ENCODE data around the gene RALGAPA2. TPM values are rescaled to one million over a fixed set of nuclear protein-coding genes. Genes with fewer than 3 reads are reported as not detected.

The RALGAPA2 gene
- total RNA-seq, 3 donors from 2014 or later (not counting 1 experiment from before 2014, with no cell fraction given): 26.6 to 33.9 (median 33.1) TPM

GRCh38 chr20:20666359-20666758 lies 46.1 kb downstream of the RALGAPA2 start:
- ATAC-seq: no peak
- no peak for TF ChIP-seq CTCF (IDR thresholded peaks at IDR 0.05)
- Histone ChIP-seq H3K4me3 (ENCODE audit: low read length) (no peak overlapping the region), H3K9me3 (ENCODE audit: control insufficient read depth, insufficient read depth, low read length) (no peaks in the 10 kb centered on the region), H3K27me3 (ENCODE audit: control insufficient read depth, insufficient read depth, low read length) (no peaks in the 10 kb centered on the region), H3K4me1 (ENCODE audit: control insufficient read depth, insufficient read depth, low read length) (peaks cover 6% of the 10 kb centered on the region), H3K27ac (ENCODE audit: low read length) (no peak overlapping the region), H3K36me3 (ENCODE audit: control insufficient read depth, insufficient read depth, low read length) (no peaks in the 10 kb centered on the region)
- no peak for DNase-seq
- no peak overlapping the region for H3K27ac Mint-ChIP-seq
- no peaks in the 10 kb centered on the region for H3K9me3 Mint-ChIP-seq
- intact Hi-C loops (cut with micrococcal nuclease): no loop called here
- H3K27me3 Mint-ChIP-seq (ENCODE audit: low read depth in 2 of 2): no peaks in the 10 kb centered on the region
- WGBS (ENCODE audit: insufficient coverage): 42% methylated on average over 5 of the region's 5 CpGs
- peaks cover 32 to 38% of the 10 kb centered on the region in 2 donors for H3K4me1 Mint-ChIP-seq
- no peak overlapping the region for H3K4me3 Mint-ChIP-seq
- H3K36me3 Mint-ChIP-seq: no peaks in the 10 kb centered on the region

- no peaks in the 10 kb centered on the region for H3K9me3 ChIP-seq (ENCODE audit: control insufficient read depth, insufficient read depth, low read length)
- H3K9me3 Mint-ChIP-seq: no peaks in the 10 kb centered on the region
- DNase-seq: no peak
- H3K4me1 ChIP-seq (ENCODE audit: control insufficient read depth, insufficient read depth, low read length): peaks cover 6% of the 10 kb centered on the region
- ATAC-seq: no peak
- no peak overlapping the region for H3K27ac Mint-ChIP-seq
- no peaks in the 10 kb centered on the region for H3K36me3 ChIP-seq (ENCODE audit: control insufficient read depth, insufficient read depth, low read length)
- H3K27me3 ChIP-seq (ENCODE audit: control insufficient read depth, insufficient read depth, low read length): no peaks in the 10 kb centered on the region
- H3K4me3 ChIP-seq (ENCODE audit: low read length): no peak overlapping the region
- H3K4me3 Mint-ChIP-seq: no peak overlapping the region
- intact Hi-C loops (cut with micrococcal nuclease): no loop called here
- no peaks in the 10 kb centered on the region for H3K36me3 Mint-ChIP-seq
- no peaks in the 10 kb centered on the region for H3K27me3 Mint-ChIP-seq (ENCODE audit: low read depth in 2 of 2)
- no peak for TF ChIP-seq CTCF (IDR thresholded peaks at IDR 0.05)
- H3K4me1 Mint-ChIP-seq: peaks cover 29 to 38% of the 10 kb centered on the region in 2 donors
- no peak overlapping the region for H3K27ac ChIP-seq (ENCODE audit: low read length)
- 66% methylated on average over 3 of the region's 3 CpGs for WGBS (ENCODE audit: insufficient coverage)
Observed at GRCh38 chr20:20665606-20666332, 46.7 kb downstream of the RALGAPA2 start.

GRCh38 chr20:20664795-20665589 lies 47.5 kb downstream of the RALGAPA2 start:
- 46% methylated on average over 2 of the region's 2 CpGs for WGBS (ENCODE audit: insufficient coverage)

More at GRCh38 chr20:20664795-20665589, 47.5 kb downstream of the RALGAPA2 start:
- TF ChIP-seq CTCF (IDR thresholded peaks at IDR 0.05): peak; percentile 53
- intact Hi-C loops (cut with micrococcal nuclease): no loop called here
- Mint-ChIP-seq H3K27me3 (ENCODE audit: low read depth in 2 of 2) (no peaks in the 10 kb centered on the region), H3K9me3 (no peaks in the 10 kb centered on the region), H3K4me3 (no peak overlapping the region), H3K27ac (no peak overlapping the region), H3K36me3 (no peaks in the 10 kb centered on the region), H3K4me1 (peaks cover 29 to 38% of the 10 kb centered on the region in 2 donors)
- Histone ChIP-seq H3K27me3 (ENCODE audit: control insufficient read depth, insufficient read depth, low read length) (no peaks in the 10 kb centered on the region), H3K4me3 (ENCODE audit: low read length) (no peak overlapping the region), H3K36me3 (ENCODE audit: control insufficient read depth, insufficient read depth, low read length) (no peaks in the 10 kb centered on the region), H3K4me1 (ENCODE audit: control insufficient read depth, insufficient read depth, low read length) (peaks cover 6% of the 10 kb centered on the region), H3K27ac (ENCODE audit: low read length) (no peak overlapping the region), H3K9me3 (ENCODE audit: control insufficient read depth, insufficient read depth, low read length) (no peaks in the 10 kb centered on the region)
- ATAC-seq (peak; percentile 61 to 80 (median 69)), DNase-seq (peak in 1 of 2 donors; percentile 51)

All from natural killer cell (primary cell).